ENCODE data around the gene CASK.

CASK gene

DNA sequence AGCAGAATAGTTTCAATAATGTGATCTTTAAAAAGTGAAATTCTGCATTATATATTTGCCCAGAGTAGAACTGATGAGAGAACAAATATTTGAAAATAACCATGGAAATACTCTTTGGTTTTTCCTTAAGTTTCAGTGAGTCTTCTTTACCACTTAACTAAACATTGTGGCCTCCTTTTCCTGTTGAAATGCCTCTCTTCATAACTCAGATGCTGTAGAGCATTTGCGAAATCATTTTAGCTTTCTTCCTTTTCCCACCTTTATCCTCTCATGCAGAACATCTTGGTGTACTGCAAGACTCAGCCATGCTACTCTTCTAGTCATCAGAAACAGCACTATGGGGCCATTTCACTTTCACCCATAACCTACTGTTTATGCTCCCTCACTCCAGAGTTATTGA, 48.2 kb downstream of the CASK start:
- Mint-ChIP-seq H3K9me3 (no peaks in the 10 kb centered on the region), H3K27ac (no peak overlapping the region), H3K4me3 (no peak overlapping the region), H3K36me3 (peaks cover 5% of the 10 kb centered on the region), H3K4me1 (peaks cover 49% of the 10 kb centered on the region), H3K27me3 (no peaks in the 10 kb centered on the region)

DNA sequence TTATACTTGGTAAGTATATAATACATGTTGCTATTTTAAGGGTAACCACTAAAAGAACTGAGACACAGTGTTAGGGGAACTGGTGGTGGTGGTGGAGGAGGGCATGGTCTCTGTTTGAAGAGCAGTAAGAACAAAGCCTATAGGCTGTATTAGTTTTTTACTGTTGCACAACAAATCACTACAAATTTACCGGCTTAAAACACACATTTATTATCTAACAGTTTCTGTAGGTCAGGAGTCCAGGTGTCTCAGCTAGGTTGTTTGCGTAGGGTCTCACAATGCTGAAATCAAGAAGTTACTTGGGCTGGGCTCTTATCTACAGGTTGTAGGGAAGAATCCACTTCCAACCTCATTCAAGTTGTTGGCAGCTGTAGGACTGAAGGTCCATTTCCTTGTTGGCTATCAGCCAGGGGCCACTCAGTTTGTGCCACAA, 52.6 kb downstream of the CASK start:
- Mint-ChIP-seq H3K4me3 (no peak overlapping the region), H3K27me3 (no peaks in the 10 kb centered on the region), H3K27ac (no peak overlapping the region), H3K9me3 (no peaks in the 10 kb centered on the region), H3K36me3 (peaks cover 8% of the 10 kb centered on the region), H3K4me1 (peaks cover 66% of the 10 kb centered on the region)

DNA sequence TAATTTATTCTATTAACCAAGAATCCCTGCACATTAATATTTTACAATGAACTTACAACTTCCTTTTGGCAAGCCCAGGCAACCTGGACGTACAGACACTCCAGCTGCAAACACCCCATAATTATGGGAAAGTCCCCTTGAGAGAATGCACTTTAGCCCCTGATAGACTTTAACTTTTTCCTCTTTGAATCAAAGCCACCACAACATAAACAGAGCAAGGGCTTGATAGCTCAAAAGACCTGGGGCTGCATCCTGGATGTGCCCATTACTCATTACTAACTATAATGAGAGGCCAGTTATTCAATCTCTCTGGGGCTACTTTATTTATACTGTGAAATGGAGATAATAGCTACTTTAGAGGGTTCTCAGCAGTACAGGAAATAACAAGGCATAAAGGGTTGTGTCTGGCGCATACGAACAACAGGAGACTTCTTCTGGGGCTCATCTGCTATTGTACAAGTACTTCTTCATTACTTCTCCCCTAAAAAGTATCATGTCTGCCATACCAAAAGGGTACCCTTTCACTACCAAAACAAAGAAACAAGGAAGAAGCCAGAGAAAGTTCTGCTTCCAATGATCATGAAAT, 54.9 kb downstream of the CASK start:
- H3K4me1 Mint-ChIP-seq = peaks cover 71% of the 10 kb centered on the region
- H3K36me3 Mint-ChIP-seq = peaks cover 3% of the 10 kb centered on the region
- no peaks in the 10 kb centered on the region for H3K27me3 Mint-ChIP-seq
- H3K4me3 Mint-ChIP-seq = no peak overlapping the region
- no peaks in the 10 kb centered on the region for H3K9me3 Mint-ChIP-seq
- H3K27ac Mint-ChIP-seq = peak overlapping the region; percentile 35

DNA sequence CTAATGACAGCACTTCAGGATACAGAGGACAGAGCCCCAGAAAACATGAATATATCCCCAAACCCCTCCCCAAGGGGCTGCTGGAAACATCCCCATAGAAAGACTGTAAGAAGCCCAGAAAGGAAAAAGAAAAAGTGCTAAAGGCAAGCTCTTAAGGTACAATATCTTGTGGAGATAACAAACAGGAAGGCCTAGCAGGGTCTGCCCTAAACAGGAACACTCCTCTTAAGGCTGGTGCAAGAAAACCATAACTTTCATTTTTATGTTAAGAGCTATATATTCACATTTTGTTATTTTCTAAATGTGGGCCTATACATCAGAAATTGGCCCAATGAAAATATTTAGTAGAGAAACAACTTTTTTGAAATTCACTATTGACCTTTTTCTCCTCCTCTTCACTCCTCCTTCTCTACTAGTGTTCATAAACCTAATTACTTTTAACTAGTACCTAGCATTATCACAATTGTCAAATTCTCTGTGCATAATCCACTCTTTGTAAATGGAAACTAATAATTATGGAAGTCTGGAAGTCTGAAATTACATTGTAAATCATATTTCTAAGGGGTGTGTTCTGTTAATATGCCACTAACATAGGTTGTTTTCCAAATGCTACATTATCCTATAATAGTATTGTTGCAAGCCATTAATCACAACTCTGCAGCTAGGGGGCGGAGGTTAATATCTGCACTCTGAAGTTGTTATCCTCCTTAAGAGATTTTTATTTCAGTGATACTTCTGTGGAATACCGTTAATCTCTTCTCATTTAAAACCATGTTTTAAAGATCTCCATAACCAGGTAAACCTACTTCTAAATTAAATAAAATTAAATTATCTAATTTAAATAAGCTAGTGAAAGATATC, 59.8 kb downstream of the CASK start:
- no peaks in the 10 kb centered on the region for H3K27me3 Mint-ChIP-seq
- H3K9me3 Mint-ChIP-seq = no peaks in the 10 kb centered on the region
- H3K4me1 Mint-ChIP-seq = peaks cover 57% of the 10 kb centered on the region
- H3K27ac Mint-ChIP-seq = peak overlapping the region; percentile 88
- H3K4me3 Mint-ChIP-seq = no peak overlapping the region
- H3K36me3 Mint-ChIP-seq = peaks cover 3% of the 10 kb centered on the region

DNA sequence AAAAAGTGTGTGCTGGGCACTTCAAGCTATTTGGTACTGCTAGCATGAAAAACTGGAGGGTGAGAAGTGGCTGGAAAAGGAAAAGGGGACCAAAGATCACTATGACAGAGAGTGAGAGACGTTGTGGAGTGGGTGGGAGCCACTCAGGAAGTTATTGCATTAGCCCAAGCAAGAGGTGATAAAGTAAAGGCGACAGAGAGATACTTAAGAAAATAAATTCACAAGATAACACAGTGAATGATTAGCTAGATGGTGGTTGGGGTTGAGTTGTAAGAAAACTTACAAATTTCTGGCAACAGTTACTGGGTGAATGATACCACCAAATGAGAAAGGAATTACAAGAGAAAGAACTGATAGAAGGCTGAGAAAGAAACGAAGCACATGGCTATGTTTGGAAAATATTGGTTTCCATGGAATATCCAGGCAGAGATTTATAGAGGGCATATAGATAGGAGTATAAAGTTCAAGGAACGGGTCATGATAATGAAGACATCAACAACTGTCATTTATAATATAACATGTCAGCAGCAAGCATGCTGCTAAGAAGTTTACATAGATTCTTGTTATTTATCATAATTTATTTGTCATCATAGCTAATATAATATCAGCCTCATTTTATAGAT, 60.7 kb downstream of the CASK start:
- peak overlapping the region; percentile 23 for H3K4me3 Mint-ChIP-seq
- no peaks in the 10 kb centered on the region for H3K9me3 Mint-ChIP-seq
- H3K27me3 Mint-ChIP-seq = no peaks in the 10 kb centered on the region
- H3K4me1 Mint-ChIP-seq = peaks cover 48% of the 10 kb centered on the region
- no peak overlapping the region for H3K27ac Mint-ChIP-seq
- peaks cover 3% of the 10 kb centered on the region for H3K36me3 Mint-ChIP-seq

DNA sequence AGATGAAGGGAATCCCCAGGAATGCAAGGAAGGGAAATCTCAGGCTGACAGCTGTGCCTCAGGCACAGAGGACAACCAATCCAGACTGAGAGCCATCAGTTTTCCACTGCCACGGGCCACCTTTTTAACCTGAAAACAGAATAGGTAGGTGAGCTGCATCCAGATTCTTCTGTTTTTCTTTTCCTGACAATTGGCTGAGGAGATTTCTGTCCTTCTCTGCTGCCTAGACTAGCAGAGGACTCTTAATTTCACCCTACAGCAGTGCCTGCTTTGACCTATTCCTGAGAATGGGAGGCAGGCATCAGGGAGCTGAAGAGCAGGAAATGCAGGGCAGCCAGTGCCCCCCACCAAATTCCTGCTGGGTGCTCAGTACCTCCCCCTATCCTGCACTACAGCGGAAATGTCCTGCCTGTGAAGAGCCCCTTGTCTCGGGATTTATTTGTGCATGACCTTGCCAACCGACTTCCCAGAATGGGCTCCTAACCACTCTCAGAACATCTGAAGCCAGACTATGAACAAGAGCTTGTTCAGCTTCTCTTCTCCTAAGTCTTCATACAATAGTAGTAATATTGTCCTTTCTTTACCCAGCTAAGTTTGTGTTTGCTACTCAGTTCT, 65.1 kb downstream of the CASK start:
- peaks cover 7% of the 10 kb centered on the region for H3K36me3 Mint-ChIP-seq
- H3K4me1 Mint-ChIP-seq = peaks cover 28% of the 10 kb centered on the region
- no peak overlapping the region for H3K27ac Mint-ChIP-seq
- no peaks in the 10 kb centered on the region for H3K9me3 Mint-ChIP-seq
- H3K27me3 Mint-ChIP-seq = no peaks in the 10 kb centered on the region
- H3K4me3 Mint-ChIP-seq = no peak overlapping the region

DNA sequence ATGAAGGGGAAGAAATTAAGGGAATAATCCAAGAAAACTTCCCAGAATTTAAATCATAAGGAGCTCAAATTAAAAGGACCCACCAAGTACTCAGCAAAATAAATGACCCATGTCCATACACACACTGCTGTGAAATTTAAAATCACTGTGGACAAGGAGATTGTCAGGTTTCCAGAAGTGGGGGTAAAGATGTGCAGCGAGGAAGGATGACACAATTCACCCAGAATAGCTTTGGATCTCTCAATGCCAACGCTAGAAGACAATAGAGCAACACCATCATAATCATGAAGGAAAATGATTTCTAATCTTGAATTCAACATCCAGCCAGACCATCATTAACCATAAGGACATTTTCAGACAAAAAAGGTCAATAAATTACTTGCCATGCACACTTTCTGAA, 65.7 kb downstream of the CASK start:
- Mint-ChIP-seq H3K4me1 (peaks cover 22% of the 10 kb centered on the region), H3K27ac (no peak overlapping the region), H3K4me3 (no peak overlapping the region), H3K9me3 (no peaks in the 10 kb centered on the region), H3K36me3 (peaks cover 8% of the 10 kb centered on the region), H3K27me3 (no peaks in the 10 kb centered on the region)

DNA sequence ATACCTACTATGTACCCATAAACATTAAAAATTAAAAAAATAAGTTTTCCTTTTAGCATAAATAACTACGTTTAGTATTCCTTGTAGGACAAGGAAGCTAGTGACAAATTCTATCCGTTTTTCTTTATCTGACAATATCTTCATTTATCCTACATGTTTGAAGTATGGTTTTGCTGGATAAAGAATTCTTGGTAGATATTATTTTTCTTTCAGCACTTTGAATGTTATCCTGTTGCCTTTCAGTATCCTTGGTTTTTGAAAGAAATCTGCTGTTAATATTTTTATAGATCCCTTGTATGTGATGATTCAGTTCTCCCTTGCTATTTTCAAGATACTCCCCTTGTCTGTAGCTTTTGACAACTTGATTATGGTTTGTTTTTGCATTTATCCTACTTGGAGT, 76.6 kb downstream of the CASK start:
- Mint-ChIP-seq H3K4me1 (no peaks in the 10 kb centered on the region), H3K9me3 (peaks cover 14% of the 10 kb centered on the region), H3K36me3 (peaks cover 48% of the 10 kb centered on the region), H3K4me3 (no peak overlapping the region), H3K27me3 (no peaks in the 10 kb centered on the region), H3K27ac (no peak overlapping the region)

DNA sequence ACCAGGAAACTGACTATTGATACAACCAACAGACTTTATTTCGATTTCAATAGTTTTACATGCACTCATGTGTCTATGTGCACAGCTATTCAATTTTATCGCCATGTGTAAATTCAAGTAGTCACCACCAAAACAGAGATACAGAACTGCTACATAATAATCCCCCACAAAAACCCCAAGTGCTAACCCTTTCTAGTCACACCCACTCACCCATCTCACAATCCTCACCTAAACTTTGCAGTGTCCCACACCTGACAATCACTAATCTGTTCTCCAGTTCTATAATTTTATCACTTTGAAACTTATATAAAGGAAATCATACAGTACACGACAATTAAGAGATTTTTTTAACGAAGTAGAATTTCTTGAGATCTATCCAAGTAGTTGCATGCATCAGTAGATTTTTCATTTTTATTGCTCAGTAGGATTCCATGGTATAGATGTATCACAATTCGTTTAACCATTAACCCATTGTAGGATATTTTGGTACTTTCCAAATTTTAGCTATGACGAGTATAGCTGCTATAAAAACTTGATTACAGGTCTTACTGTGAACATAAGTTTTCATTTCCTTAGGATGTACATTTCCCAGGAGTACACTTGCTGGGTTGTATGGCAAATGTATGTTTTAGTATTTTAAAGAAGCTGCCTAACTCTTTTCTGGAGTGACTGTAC, 85.9 kb downstream of the CASK start:
- Mint-ChIP-seq H3K27me3 (no peaks in the 10 kb centered on the region), H3K9me3 (no peaks in the 10 kb centered on the region), H3K4me1 (peaks cover 23% of the 10 kb centered on the region), H3K27ac (no peak overlapping the region), H3K36me3 (peaks cover 18% of the 10 kb centered on the region), H3K4me3 (no peak overlapping the region)

DNA sequence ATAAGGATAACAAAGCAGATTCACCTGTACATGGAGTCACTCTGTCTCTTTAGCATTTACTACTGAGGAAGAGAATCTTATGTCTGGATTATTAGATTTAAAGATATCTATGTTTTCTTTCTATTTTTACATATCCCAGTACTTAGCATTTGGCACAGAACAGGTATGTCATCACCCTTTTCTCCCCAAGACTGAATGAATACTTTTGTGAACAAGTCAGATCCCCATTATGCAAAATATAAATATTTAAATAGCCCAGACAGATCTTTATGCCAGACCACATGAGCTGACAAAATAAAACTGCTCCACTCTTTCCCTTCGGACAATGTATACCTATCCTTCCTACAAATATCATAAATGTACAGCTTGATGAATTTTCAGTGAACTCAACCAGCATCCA, 94.5 kb downstream of the CASK start:
- Mint-ChIP-seq H3K4me3 (no peak overlapping the region), H3K4me1 (peaks cover 20% of the 10 kb centered on the region), H3K36me3 (peaks cover 10% of the 10 kb centered on the region), H3K27ac (no peak overlapping the region), H3K27me3 (no peaks in the 10 kb centered on the region), H3K9me3 (no peaks in the 10 kb centered on the region)

DNA sequence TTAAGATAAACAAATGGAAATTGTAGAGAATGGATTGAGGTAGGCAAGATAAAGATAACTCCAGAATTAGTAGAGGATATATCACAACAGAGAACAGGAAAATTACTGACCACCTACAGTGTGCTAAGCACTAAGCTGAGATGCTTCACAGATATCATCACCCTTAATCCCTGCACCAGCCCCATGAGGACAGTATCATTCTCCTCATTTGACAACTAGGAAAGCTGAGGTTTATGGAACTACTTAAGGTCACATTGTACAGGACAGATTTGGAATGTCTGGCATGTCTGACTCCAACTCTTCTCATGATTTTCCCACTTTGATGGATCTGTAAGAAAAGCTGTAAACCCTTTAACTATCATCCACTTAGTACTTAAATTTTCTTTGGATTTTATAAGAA, 95.5 kb downstream of the CASK start:
- H3K9me3 Mint-ChIP-seq = peaks cover 6% of the 10 kb centered on the region
- no peak overlapping the region for H3K27ac Mint-ChIP-seq
- peaks cover 16% of the 10 kb centered on the region for H3K36me3 Mint-ChIP-seq
- no peak overlapping the region for H3K4me3 Mint-ChIP-seq
- peaks cover 26% of the 10 kb centered on the region for H3K4me1 Mint-ChIP-seq
- H3K27me3 Mint-ChIP-seq = no peaks in the 10 kb centered on the region

DNA sequence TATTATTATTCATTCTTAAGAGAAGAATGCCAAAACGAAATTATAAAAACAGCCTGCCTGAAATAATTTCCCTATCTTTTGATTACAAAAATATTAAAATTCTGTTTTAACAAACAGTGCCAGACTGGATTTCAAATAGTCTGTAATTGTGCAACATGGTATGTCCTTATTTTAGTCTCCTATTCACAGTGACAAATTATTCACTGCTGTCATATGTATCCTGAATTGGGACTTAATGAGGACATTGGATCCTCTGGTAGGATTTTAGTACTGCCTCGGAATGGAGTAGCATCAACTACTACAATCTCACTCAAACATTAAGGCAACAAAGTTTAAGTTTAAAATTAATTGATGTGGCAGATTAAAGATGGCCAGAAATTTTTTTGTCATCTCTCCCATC, 97.6 kb downstream of the CASK start:
- Mint-ChIP-seq H3K4me3 (no peak overlapping the region), H3K36me3 (peaks cover 15% of the 10 kb centered on the region), H3K9me3 (peaks cover 6% of the 10 kb centered on the region), H3K27me3 (no peaks in the 10 kb centered on the region), H3K4me1 (peaks cover 11% of the 10 kb centered on the region), H3K27ac (no peak overlapping the region)

DNA sequence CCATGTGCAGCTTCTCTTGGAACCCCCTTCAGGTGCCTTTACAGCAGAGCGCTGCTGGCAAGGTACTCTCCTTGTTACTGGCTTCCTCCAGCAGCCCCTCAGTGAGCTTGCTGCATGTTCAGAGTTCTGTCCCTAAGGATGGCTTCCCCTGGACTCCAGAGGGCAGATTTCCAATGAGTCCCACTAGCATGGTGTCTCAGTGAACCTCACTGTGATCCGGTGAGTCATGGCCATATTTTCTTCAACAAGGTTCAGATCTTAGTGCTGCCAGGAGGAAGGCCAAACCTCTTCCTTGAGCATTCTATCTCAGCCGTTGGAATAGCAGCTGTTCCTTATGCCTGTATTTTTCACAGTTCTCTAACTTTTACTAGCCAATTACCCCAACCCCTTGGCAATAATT, 98.8 kb downstream of the CASK start:
- Mint-ChIP-seq H3K27me3 (no peaks in the 10 kb centered on the region), H3K4me3 (no peak overlapping the region), H3K36me3 (peaks cover 15% of the 10 kb centered on the region), H3K9me3 (peaks cover 6% of the 10 kb centered on the region), H3K4me1 (peaks cover 11% of the 10 kb centered on the region), H3K27ac (no peak overlapping the region)

DNA sequence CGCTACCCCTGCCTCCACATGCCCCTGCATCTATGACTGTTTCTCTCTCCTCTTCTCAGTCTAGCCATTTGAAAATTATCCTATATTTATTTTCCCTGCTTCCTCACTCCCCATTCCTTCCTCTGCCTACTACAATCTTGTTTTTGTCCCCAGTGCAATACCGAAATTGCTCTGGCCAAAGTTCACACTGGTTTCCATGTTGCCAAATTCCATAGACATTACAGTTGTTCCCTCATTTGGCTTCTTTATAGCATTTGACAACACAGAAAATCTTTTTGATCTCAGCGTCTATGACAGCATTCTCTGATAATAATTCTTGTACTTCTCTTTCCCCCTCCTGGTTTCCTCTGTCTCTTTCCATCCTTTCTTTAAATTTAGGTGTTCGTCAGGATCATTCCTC, 100.0 kb downstream of the CASK start:
- Mint-ChIP-seq H3K36me3 (peaks cover 18% of the 10 kb centered on the region), H3K27me3 (no peaks in the 10 kb centered on the region), H3K4me3 (no peak overlapping the region), H3K27ac (no peak overlapping the region), H3K9me3 (peaks cover 6% of the 10 kb centered on the region), H3K4me1 (peaks cover 7% of the 10 kb centered on the region)

DNA sequence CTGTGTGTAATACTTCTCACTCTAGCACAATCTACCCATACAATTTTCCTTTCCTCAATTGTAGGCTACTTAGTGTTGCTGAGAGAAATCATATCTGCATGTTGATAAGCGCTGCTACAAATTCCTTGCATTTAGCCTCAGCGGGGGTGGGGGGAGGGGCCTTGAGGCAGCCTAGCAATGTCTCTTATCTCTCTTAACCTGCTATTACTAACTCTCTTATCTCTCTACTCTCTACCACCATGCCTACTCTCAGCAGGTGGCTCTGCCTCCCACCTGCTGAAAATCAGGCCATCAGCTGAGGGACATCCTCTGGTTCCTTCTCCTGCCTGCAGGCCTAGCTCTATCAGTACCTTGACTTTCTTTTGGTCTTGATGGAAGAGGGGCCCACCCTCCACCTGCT, 100.5 kb downstream of the CASK start:
- no peak overlapping the region for H3K4me3 Mint-ChIP-seq
- H3K4me1 Mint-ChIP-seq = peaks cover 7% of the 10 kb centered on the region
- H3K9me3 Mint-ChIP-seq = peaks cover 6% of the 10 kb centered on the region
- no peak overlapping the region for H3K27ac Mint-ChIP-seq
- H3K36me3 Mint-ChIP-seq = peaks cover 18% of the 10 kb centered on the region
- no peaks in the 10 kb centered on the region for H3K27me3 Mint-ChIP-seq

Measured in activated naive CD4-positive, alpha-beta T cell treated with anti-CD3 and anti-CD28 coated beads, Interleukin-2, amount 50 U/mL, for 24 hours (primary cell).